Measurements from ENCODE around the gene KCNH3.

DNA sequence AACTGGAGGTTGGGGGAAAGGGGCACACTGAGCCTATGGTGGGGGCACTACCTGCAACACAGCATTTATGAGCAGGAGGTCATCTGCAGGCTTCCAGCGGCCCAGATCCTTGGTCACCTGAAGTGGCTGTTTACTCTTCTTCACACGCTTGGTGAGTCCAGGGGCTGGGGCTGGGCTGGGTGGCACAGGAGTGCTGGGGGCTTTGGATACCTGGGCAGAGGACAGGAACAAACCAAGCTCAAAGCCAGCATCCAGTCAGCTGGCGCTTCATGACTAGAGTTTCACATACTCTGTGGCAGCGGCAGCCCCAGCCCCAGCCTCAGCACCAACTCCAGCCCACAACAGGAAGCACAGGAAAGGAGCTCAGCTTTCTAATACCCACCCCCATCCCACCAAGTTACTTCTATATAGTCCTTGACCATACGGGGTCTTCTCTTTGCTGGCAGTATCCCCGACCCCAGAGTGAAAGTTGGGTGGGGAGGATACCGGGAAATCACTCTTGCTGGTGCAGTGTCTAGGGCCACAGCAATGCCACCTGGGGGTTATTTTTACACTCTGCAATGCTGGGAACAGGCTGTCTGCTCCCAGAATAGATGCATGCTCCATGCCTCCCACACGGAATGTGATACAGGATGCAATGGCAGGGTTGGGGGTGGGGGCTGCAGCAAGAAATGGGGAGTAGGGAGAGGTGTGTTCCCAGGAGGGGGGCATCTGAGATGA, 26.0 kb downstream of the KCNH3 start:
- TF ChIP-seq, protein P1, sequence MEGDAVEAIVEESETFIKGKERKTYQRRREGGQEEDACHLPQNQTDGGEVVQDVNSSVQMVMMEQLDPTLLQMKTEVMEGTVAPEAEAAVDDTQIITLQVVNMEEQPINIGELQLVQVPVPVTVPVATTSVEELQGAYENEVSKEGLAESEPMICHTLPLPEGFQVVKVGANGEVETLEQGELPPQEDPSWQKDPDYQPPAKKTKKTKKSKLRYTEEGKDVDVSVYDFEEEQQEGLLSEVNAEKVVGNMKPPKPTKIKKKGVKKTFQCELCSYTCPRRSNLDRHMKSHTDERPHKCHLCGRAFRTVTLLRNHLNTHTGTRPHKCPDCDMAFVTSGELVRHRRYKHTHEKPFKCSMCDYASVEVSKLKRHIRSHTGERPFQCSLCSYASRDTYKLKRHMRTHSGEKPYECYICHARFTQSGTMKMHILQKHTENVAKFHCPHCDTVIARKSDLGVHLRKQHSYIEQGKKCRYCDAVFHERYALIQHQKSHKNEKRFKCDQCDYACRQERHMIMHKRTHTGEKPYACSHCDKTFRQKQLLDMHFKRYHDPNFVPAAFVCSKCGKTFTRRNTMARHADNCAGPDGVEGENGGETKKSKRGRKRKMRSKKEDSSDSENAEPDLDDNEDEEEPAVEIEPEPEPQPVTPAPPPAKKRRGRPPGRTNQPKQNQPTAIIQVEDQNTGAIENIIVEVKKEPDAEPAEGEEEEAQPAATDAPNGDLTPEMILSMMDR (conservative IDR thresholded peaks at IDR 0.05; ENCODE audit: low read depth in 2 of 2): no peak
- no peak for TF ChIP-seq CREB1 (CRISPR knock-in tag; IDR thresholded peaks at IDR 0.05; ENCODE audit: low read depth)
- TF ChIP-seq EZH2 (IDR thresholded peaks at IDR 0.05; ENCODE audit: low read depth, unreplicated experiment): no peak
- TF ChIP-seq STAT1 (IDR thresholded peaks at IDR 0.05; ENCODE audit: unreplicated experiment): no peak
- TF ChIP-seq, protein P2, sequence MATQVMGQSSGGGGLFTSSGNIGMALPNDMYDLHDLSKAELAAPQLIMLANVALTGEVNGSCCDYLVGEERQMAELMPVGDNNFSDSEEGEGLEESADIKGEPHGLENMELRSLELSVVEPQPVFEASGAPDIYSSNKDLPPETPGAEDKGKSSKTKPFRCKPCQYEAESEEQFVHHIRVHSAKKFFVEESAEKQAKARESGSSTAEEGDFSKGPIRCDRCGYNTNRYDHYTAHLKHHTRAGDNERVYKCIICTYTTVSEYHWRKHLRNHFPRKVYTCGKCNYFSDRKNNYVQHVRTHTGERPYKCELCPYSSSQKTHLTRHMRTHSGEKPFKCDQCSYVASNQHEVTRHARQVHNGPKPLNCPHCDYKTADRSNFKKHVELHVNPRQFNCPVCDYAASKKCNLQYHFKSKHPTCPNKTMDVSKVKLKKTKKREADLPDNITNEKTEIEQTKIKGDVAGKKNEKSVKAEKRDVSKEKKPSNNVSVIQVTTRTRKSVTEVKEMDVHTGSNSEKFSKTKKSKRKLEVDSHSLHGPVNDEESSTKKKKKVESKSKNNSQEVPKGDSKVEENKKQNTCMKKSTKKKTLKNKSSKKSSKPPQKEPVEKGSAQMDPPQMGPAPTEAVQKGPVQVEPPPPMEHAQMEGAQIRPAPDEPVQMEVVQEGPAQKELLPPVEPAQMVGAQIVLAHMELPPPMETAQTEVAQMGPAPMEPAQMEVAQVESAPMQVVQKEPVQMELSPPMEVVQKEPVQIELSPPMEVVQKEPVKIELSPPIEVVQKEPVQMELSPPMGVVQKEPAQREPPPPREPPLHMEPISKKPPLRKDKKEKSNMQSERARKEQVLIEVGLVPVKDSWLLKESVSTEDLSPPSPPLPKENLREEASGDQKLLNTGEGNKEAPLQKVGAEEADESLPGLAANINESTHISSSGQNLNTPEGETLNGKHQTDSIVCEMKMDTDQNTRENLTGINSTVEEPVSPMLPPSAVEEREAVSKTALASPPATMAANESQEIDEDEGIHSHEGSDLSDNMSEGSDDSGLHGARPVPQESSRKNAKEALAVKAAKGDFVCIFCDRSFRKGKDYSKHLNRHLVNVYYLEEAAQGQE (IDR thresholded peaks at IDR 0.05; ENCODE audit: unreplicated experiment): no peak
- TF ChIP-seq JUNB (IDR thresholded peaks at IDR 0.05; ENCODE audit: unreplicated experiment): no peak

Data from GM23338 (cell line).